IPS DF 6.9 (cell line): ENCODE measurements around the gene KCTD21.

ENCODE experiments used
- DNase-seq: peaks from one replicate; pipeline ENCODE4 v3.0.0-alpha.2; 2013; ENCODE audit warnings: low read depth, low spot score
- H3K27ac ChIP-seq: one replicate; pipeline ENCODE4 v1.5.1; 2013; ENCODE audit warnings: low read length, control low read depth
- H3K27me3 ChIP-seq: 2 replicates; pipeline ENCODE4 v1.6.1; 2013; ENCODE audit warnings: mild to moderate bottlenecking, low read length; ENCODE audit not compliant: control insufficient read depth, insufficient read depth
- H3K36me3 ChIP-seq: 2 replicates; pipeline ENCODE4 v1.6.1; 2013; ENCODE audit warnings: low read length; ENCODE audit not compliant: control insufficient read depth, insufficient read depth
- H3K4me1 ChIP-seq: 2 replicates; pipeline ENCODE4 v1.6.1; 2013; ENCODE audit warnings: low read length; ENCODE audit not compliant: control insufficient read depth, insufficient read depth
- H3K4me3 ChIP-seq: 2 replicates; pipeline ENCODE4 v1.5.1; 2013; ENCODE audit warnings: mild to moderate bottlenecking, low read length
- H3K9me3 ChIP-seq: 2 replicates; pipeline ENCODE4 v1.6.1; 2013; ENCODE audit warnings: low read length, inconsistent platforms; ENCODE audit not compliant: control insufficient read depth, insufficient read depth
- WGBS: extraction: QIAGEN DNeasy Blood & Tissue Kit; methylation state at CpG from one replicate; pipeline ENCODE4 v1.1.7; 2013; ENCODE audit warnings: mixed read lengths, missing lambda C conversion rate; ENCODE audit not compliant: insufficient read length, insufficient coverage; 5-methylcytosine and 5-hydroxymethylcytosine counted together

The KCTD21 gene

GRCh38 chr11:78218707-78219492 lies 30.5 kb upstream of the KCTD21 start:
- Histone ChIP-seq H3K9me3 (no peaks in the 10 kb centered on the region), H3K36me3 (no peaks in the 10 kb centered on the region), H3K4me1 (no peaks in the 10 kb centered on the region), H3K27ac (no peak overlapping the region), H3K4me3 (no peak overlapping the region), H3K27me3 (no peaks in the 10 kb centered on the region)
- DNase-seq, result no peak
- no CpG with 5 or more reads among the region's 11 CpGs for WGBS

GRCh38 chr11:78217650-78218541 lies 29.5 kb upstream of the KCTD21 start:
- H3K9me3 ChIP-seq, result no peaks in the 10 kb centered on the region
- DNase-seq, result no peak
- no peak overlapping the region for H3K4me3 ChIP-seq
- no peak overlapping the region for H3K27ac ChIP-seq
- H3K4me1 ChIP-seq, result no peaks in the 10 kb centered on the region
- H3K36me3 ChIP-seq, result no peaks in the 10 kb centered on the region
- WGBS, result no CpG with 5 or more reads among the region's 14 CpGs
- no peaks in the 10 kb centered on the region for H3K27me3 ChIP-seq

GRCh38 chr11:78216571-78217287 lies 28.3 kb upstream of the KCTD21 start:
- no CpG with 5 or more reads among the region's 5 CpGs for WGBS
- DNase-seq, result no peak
- Histone ChIP-seq H3K4me3 (no peak overlapping the region), H3K9me3 (no peaks in the 10 kb centered on the region), H3K36me3 (no peaks in the 10 kb centered on the region), H3K27ac (no peak overlapping the region), H3K4me1 (no peaks in the 10 kb centered on the region), H3K27me3 (no peaks in the 10 kb centered on the region)

- DNase-seq, result no peak
These were observed 27.6 kb upstream of the KCTD21 start for GRCh38 chr11:78216021-78216420.

GRCh38 chr11:78214331-78215194 lies 26.1 kb upstream of the KCTD21 start:
- Histone ChIP-seq H3K27ac (no peak overlapping the region), H3K4me1 (no peaks in the 10 kb centered on the region), H3K27me3 (no peaks in the 10 kb centered on the region), H3K4me3 (no peak overlapping the region), H3K9me3 (no peaks in the 10 kb centered on the region), H3K36me3 (0 out of 2 replicates have a peak, but pooled peaks cover 4% of the 10 kb centered on the region)
- WGBS, result no CpG with 5 or more reads among the region's 12 CpGs
- DNase-seq, result no peak

More at GRCh38 chr11:78216021-78216420, 27.6 kb upstream of the KCTD21 start:
- Histone ChIP-seq H3K27me3 (no peaks in the 10 kb centered on the region), H3K36me3 (no peaks in the 10 kb centered on the region), H3K4me3 (no peak overlapping the region), H3K4me1 (no peaks in the 10 kb centered on the region), H3K9me3 (no peaks in the 10 kb centered on the region), H3K27ac (no peak overlapping the region)
- no CpG with 5 or more reads among the region's 3 CpGs for WGBS

- H3K4me3 ChIP-seq, result no peak overlapping the region
- H3K4me1 ChIP-seq, result no peaks in the 10 kb centered on the region
- no peaks in the 10 kb centered on the region for H3K27me3 ChIP-seq
- no peak for DNase-seq
- no CpG with 5 or more reads among the region's 8 CpGs for WGBS
- 0 out of 2 replicates have a peak, but pooled peaks cover 4% of the 10 kb centered on the region for H3K36me3 ChIP-seq
- H3K9me3 ChIP-seq, result no peaks in the 10 kb centered on the region
- no peak overlapping the region for H3K27ac ChIP-seq
These were observed 25.3 kb upstream of the KCTD21 start for GRCh38 chr11:78213526-78214330.

GRCh38 chr11:78212586-78213371 lies 24.4 kb upstream of the KCTD21 start:
- Histone ChIP-seq H3K4me3 (no peak overlapping the region), H3K9me3 (no peaks in the 10 kb centered on the region), H3K27me3 (no peaks in the 10 kb centered on the region), H3K4me1 (no peaks in the 10 kb centered on the region), H3K36me3 (0 out of 2 replicates have a peak, but pooled peaks cover 4% of the 10 kb centered on the region), H3K27ac (no peak overlapping the region)
- no peak for DNase-seq
- WGBS, result no CpG with 5 or more reads among the region's 11 CpGs

- Histone ChIP-seq H3K36me3 (0 out of 2 replicates have a peak, but pooled peaks cover 4% of the 10 kb centered on the region), H3K4me3 (no peak overlapping the region), H3K4me1 (no peaks in the 10 kb centered on the region), H3K27me3 (no peaks in the 10 kb centered on the region), H3K9me3 (no peaks in the 10 kb centered on the region), H3K27ac (no peak overlapping the region)
- no CpG with 5 or more reads among the region's 5 CpGs for WGBS
- DNase-seq, result no peak
These were observed 23.1 kb upstream of the KCTD21 start for GRCh38 chr11:78211565-78211964.
